ENCODE results near the gene MRPL24.

MRPL24 gene

DNA sequence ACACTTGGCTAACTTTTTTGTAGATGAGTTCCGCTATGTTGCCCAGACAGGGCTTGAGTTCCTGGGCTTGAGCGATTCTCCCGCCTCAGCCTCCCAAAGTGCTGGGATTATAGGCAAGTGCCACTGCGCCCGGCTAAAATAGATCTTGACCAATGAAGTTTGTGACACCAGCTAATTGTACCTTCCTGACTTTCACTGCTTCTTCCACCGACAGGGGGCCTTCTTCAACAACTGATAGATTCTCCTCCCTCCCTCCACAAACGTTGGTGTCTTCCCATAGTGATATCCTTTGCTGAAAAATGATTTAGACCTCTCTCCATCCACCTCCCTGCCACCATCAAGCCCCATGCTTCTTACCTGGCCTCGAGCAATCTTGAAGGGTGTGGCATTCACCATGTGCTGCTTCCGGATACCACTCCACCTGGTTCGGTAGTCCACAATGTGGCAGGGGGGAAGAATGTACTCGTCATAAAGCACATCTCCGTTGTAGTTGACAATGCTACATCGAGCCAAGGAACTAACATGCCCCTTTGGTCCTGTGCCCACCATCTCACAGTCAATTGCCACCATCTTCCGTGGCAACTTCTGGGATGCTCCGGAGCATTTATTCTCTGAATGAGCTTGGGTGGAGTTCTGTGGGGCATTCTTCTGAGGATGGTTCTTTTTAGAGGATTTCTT lies 14.2 kb downstream of the MRPL24 start:
- no peaks in the 10 kb centered on the region for H3K9me3 ChIP-seq (ENCODE audit: control insufficient read depth, insufficient read depth, low read depth, low read length)
- POLR2A ChIA-PET: interaction anchor here (1.1 to 4.8 kb wide), 10 partner anchors 15 to 168 kb away, joined by 3 to 84 read pairs (median 11); partner anchors contain the start of genes HDGF, MRPL24, NTRK1 and PRCC
- peak overlapping the region; percentile 10 for H3K4me3 ChIP-seq (ENCODE audit: low read depth, low read length)
- H3K36me3 ChIP-seq (ENCODE audit: control insufficient read depth in 2 of 2, insufficient read depth in 1 of 2, low read length in 2 of 2): peaks cover 4 to 55% of the 10 kb centered on the region in 2 experiments; a peak in 2 of 3 replicates
- no peak overlapping the region for H3K27ac ChIP-seq (ENCODE audit: extremely low read depth, low read depth, low read length)
- CTCF ChIA-PET: interaction anchor here (0.6 to 10.1 kb wide), 63 partner anchors 9 to 429 kb away, joined by 3 to 526 read pairs (median 6); partner anchors contain the start of genes CRABP2, HAPLN2, HDGF and INSRR
- peaks cover 7% of the 10 kb centered on the region for H3K4me1 ChIP-seq (ENCODE audit: control insufficient read depth, insufficient read depth, low read length)
- TF ChIP-seq GLI2 (tag by site-specific recombination; IDR thresholded peaks at IDR 0.05; ENCODE audit: borderline replicate concordance, low read depth): no peak
- no peak for TF ChIP-seq ZBTB7A (tag by site-specific recombination; IDR thresholded peaks at IDR 0.05; ENCODE audit: low read depth)
- no peak for TF ChIP-seq ZNF785 (tag by site-specific recombination; IDR thresholded peaks at IDR 0.05)
- TF ChIP-seq ZNF670 (tag by site-specific recombination; IDR thresholded peaks at IDR 0.05; ENCODE audit: low read depth): no peak
- TF ChIP-seq ZFP3 (tag by site-specific recombination; IDR thresholded peaks at IDR 0.05; ENCODE audit: low read depth): no peak
- TF ChIP-seq, protein P1, sequence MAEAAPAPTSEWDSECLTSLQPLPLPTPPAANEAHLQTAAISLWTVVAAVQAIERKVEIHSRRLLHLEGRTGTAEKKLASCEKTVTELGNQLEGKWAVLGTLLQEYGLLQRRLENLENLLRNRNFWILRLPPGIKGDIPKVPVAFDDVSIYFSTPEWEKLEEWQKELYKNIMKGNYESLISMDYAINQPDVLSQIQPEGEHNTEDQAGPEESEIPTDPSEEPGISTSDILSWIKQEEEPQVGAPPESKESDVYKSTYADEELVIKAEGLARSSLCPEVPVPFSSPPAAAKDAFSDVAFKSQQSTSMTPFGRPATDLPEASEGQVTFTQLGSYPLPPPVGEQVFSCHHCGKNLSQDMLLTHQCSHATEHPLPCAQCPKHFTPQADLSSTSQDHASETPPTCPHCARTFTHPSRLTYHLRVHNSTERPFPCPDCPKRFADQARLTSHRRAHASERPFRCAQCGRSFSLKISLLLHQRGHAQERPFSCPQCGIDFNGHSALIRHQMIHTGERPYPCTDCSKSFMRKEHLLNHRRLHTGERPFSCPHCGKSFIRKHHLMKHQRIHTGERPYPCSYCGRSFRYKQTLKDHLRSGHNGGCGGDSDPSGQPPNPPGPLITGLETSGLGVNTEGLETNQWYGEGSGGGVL (tag by site-specific recombination; IDR thresholded peaks at IDR 0.05): no peak
- TF ChIP-seq TRIM28 (IDR thresholded peaks at IDR 0.05; ENCODE audit: borderline replicate concordance, low read length): no peak
- TF ChIP-seq, protein P2, sequence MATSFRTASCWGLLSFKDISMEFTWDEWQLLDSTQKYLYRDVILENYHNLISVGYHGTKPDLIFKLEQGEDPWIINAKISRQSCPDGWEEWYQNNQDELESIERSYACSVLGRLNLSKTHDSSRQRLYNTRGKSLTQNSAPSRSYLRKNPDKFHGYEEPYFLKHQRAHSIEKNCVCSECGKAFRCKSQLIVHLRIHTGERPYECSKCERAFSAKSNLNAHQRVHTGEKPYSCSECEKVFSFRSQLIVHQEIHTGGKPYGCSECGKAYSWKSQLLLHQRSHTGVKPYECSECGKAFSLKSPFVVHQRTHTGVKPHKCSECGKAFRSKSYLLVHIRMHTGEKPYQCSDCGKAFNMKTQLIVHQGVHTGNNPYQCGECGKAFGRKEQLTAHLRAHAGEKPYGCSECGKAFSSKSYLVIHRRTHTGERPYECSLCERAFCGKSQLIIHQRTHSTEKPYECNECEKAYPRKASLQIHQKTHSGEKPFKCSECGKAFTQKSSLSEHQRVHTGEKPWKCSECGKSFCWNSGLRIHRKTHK (tag by site-specific recombination; IDR thresholded peaks at IDR 0.05): no peak
- TF ChIP-seq MZF1 (tag by site-specific recombination; IDR thresholded peaks at IDR 0.05; ENCODE audit: borderline replicate concordance): no peak
- no peak for TF ChIP-seq ZNF843 (tag by site-specific recombination; IDR thresholded peaks at IDR 0.05)
- no peak for TF ChIP-seq ZNF830 (tag by site-specific recombination; IDR thresholded peaks at IDR 0.05; ENCODE audit: low read depth)
- TF ChIP-seq REPIN1 (tag by site-specific recombination; IDR thresholded peaks at IDR 0.05; ENCODE audit: low read depth): no peak
- TF ChIP-seq ZXDB (tag by site-specific recombination; IDR thresholded peaks at IDR 0.05): no peak
- no peak for TF ChIP-seq GLI4 (tag by site-specific recombination; IDR thresholded peaks at IDR 0.05)
- TF ChIP-seq ZNF555 (tag by site-specific recombination; conservative IDR thresholded peaks at IDR 0.05): no peak
- TF ChIP-seq ZFHX2 (tag by site-specific recombination; conservative IDR thresholded peaks at IDR 0.05): no peak
- TF ChIP-seq ZNF2 (tag by site-specific recombination; IDR thresholded peaks at IDR 0.05): peak; percentile 89
- TF ChIP-seq ZNF416 (tag by site-specific recombination; IDR thresholded peaks at IDR 0.05): no peak
- TF ChIP-seq ZNF175 (tag by site-specific recombination; IDR thresholded peaks at IDR 0.05): no peak
- no peak for TF ChIP-seq ZNF48 (tag by site-specific recombination; IDR thresholded peaks at IDR 0.05)
- TF ChIP-seq ZNF37A (tag by site-specific recombination; IDR thresholded peaks at IDR 0.05): no peak
- TF ChIP-seq, protein P3, sequence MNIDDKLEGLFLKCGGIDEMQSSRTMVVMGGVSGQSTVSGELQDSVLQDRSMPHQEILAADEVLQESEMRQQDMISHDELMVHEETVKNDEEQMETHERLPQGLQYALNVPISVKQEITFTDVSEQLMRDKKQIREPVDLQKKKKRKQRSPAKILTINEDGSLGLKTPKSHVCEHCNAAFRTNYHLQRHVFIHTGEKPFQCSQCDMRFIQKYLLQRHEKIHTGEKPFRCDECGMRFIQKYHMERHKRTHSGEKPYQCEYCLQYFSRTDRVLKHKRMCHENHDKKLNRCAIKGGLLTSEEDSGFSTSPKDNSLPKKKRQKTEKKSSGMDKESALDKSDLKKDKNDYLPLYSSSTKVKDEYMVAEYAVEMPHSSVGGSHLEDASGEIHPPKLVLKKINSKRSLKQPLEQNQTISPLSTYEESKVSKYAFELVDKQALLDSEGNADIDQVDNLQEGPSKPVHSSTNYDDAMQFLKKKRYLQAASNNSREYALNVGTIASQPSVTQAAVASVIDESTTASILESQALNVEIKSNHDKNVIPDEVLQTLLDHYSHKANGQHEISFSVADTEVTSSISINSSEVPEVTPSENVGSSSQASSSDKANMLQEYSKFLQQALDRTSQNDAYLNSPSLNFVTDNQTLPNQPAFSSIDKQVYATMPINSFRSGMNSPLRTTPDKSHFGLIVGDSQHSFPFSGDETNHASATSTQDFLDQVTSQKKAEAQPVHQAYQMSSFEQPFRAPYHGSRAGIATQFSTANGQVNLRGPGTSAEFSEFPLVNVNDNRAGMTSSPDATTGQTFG (tag by site-specific recombination; IDR thresholded peaks at IDR 0.05; ENCODE audit: borderline replicate concordance): no peak
- TF ChIP-seq, protein P4, sequence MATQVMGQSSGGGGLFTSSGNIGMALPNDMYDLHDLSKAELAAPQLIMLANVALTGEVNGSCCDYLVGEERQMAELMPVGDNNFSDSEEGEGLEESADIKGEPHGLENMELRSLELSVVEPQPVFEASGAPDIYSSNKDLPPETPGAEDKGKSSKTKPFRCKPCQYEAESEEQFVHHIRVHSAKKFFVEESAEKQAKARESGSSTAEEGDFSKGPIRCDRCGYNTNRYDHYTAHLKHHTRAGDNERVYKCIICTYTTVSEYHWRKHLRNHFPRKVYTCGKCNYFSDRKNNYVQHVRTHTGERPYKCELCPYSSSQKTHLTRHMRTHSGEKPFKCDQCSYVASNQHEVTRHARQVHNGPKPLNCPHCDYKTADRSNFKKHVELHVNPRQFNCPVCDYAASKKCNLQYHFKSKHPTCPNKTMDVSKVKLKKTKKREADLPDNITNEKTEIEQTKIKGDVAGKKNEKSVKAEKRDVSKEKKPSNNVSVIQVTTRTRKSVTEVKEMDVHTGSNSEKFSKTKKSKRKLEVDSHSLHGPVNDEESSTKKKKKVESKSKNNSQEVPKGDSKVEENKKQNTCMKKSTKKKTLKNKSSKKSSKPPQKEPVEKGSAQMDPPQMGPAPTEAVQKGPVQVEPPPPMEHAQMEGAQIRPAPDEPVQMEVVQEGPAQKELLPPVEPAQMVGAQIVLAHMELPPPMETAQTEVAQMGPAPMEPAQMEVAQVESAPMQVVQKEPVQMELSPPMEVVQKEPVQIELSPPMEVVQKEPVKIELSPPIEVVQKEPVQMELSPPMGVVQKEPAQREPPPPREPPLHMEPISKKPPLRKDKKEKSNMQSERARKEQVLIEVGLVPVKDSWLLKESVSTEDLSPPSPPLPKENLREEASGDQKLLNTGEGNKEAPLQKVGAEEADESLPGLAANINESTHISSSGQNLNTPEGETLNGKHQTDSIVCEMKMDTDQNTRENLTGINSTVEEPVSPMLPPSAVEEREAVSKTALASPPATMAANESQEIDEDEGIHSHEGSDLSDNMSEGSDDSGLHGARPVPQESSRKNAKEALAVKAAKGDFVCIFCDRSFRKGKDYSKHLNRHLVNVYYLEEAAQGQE (tag by site-specific recombination; IDR thresholded peaks at IDR 0.05): no peak
- TF ChIP-seq ZNF302 (tag by site-specific recombination; IDR thresholded peaks at IDR 0.05; ENCODE audit: low read depth): no peak
- TF ChIP-seq, protein P5, sequence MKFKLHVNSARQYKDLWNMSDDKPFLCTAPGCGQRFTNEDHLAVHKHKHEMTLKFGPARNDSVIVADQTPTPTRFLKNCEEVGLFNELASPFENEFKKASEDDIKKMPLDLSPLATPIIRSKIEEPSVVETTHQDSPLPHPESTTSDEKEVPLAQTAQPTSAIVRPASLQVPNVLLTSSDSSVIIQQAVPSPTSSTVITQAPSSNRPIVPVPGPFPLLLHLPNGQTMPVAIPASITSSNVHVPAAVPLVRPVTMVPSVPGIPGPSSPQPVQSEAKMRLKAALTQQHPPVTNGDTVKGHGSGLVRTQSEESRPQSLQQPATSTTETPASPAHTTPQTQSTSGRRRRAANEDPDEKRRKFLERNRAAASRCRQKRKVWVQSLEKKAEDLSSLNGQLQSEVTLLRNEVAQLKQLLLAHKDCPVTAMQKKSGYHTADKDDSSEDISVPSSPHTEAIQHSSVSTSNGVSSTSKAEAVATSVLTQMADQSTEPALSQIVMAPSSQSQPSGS (tag by site-specific recombination; IDR thresholded peaks at IDR 0.05; ENCODE audit: low read depth): no peak
- TF ChIP-seq, protein P6, sequence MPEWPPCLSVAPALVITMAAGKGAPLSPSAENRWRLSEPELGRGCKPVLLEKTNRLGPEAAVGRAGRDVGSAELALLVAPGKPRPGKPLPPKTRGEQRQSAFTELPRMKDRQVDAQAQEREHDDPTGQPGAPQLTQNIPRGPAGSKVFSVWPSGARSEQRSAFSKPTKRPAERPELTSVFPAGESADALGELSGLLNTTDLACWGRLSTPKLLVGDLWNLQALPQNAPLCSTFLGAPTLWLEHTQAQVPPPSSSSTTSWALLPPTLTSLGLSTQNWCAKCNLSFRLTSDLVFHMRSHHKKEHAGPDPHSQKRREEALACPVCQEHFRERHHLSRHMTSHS (tag by site-specific recombination; IDR thresholded peaks at IDR 0.05): no peak

Measured in HEK293 (cell line).